GM12874 (cell line): ENCODE results near the gene ZFP92.

Experiments
- TF ChIP-seq, protein P1 (sequence below): IDR thresholded peaks from 2 replicates; pipeline ENCODE4 v1.5.1; 2011; ENCODE audit warnings: low read depth, mild to moderate bottlenecking, control low read depth, low read length, moderate library complexity; ENCODE audit not compliant: insufficient read depth

Gene ZFP92

DNA sequence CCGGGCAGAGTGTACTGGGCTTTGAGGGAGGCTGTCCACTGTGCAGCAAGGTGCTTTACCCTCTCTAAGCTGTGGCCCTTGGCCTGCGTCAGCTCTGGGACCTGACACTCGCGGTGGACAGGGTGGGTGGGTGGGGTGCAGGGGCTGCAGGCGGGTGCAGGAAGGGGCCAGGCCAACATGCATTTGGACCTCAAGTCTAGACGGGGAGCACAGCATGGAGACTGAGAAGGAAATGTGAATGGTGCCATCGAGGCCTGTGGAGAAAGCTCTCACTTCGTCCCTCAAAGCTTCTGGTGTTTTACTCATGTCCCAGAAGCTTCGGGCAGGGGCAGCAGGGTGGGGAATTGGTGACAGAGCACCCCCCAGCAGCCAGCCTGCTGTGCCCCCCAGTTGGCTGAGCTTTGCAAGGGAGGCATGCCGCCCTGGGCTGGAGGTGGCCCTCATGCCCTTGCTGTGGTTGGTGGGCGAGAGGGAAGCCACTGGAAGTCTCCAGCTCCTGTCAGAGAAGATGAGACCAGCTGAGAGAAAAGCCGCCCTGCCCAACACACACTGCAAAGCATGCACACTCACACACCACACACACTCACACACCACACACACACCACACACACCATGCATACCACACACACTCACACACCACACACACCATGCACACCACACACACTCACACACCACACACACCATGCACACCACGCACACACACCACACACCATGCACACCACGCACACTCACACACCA is 22.4 kb upstream of the ZFP92 start:
- TF ChIP-seq, protein P1, sequence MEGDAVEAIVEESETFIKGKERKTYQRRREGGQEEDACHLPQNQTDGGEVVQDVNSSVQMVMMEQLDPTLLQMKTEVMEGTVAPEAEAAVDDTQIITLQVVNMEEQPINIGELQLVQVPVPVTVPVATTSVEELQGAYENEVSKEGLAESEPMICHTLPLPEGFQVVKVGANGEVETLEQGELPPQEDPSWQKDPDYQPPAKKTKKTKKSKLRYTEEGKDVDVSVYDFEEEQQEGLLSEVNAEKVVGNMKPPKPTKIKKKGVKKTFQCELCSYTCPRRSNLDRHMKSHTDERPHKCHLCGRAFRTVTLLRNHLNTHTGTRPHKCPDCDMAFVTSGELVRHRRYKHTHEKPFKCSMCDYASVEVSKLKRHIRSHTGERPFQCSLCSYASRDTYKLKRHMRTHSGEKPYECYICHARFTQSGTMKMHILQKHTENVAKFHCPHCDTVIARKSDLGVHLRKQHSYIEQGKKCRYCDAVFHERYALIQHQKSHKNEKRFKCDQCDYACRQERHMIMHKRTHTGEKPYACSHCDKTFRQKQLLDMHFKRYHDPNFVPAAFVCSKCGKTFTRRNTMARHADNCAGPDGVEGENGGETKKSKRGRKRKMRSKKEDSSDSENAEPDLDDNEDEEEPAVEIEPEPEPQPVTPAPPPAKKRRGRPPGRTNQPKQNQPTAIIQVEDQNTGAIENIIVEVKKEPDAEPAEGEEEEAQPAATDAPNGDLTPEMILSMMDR, result no peak

DNA sequence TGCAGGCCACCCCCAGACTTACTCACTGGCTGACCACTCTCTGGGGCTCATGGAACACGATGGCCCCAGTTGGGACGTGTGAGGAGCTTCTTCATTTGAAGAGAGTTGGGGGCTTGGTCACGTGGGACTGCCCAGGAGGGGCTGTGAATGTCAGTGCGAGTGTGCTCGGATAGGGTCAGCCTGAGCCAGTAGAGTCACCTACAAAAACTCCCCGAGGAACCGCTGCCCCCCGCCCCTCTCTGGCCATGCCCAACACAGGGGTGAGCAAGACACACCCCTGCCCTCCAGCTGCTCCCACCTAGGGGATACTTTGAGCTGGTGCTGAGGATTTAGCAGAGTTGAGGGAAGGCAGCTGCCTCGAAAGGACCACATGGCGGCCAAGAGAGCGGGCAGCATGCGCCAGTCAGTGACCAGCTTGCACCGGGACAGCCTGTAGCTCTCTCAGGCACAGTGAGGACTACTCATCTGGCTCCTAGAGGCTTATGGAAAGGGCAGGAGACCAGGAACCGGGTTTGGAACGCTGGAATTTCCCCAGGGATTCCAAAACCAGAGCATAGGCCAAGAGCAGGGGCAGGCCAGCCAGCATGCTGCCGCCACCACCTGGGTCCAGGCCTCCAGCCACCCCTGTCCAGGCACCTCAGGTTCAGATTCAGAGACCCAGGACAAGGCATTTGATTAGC is 18.5 kb upstream of the ZFP92 start:
- TF ChIP-seq, protein P1, result no peak

DNA sequence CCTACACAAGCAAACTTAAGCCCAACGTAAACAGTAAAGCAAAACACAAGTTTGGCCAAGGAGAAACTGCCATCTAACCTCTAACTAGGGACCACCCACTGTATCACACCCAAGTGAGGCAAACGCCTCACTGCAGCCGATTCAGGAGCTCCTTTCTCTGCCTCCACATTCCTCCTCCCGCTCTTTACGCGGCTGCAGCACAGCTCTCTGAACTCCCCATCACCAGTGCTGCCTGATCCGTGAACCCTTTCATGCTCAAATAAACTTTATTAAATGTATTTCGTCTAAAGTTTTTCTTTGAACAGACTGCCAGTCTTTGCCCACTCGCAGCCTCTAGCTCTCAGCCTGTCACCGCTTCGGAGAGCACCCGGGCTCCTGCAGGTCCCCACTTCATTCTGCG is 16.7 kb upstream of the ZFP92 start:
- TF ChIP-seq, protein P1, result no peak

DNA sequence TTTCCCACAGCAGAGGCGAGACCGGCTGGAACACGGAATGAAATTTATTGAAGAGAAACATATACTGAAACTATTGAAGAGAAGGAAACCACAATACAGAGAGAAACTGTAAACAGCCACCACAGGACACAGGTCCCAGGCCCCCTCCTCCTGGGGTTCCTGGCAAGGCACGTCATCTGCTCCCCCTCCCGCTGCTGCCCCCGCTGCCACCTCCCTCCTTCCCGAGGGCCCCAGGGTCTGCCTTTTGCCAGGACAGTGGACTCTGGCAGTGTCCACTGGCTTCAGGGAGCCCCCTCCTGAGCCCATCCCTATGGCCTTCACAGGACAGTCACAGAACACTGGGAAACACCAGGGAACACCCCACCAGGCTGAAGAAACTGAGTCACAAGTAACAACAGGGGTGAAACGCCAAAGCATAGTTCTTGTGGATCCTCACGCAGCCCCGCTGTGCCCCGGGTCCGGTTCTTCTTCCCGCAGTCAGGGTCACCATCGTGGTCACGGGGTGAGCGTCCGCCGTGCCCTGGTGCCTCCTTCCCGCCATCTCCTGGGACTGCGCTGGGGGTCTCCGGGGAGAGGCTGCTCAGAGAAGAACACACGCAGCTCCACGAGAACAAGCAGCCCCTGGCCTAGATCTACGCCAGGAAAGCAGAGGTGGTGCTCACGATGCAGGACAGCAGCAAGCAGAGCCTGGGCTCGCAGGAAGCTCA is 15.5 kb upstream of the ZFP92 start:
- TF ChIP-seq, protein P1, result no peak

DNA sequence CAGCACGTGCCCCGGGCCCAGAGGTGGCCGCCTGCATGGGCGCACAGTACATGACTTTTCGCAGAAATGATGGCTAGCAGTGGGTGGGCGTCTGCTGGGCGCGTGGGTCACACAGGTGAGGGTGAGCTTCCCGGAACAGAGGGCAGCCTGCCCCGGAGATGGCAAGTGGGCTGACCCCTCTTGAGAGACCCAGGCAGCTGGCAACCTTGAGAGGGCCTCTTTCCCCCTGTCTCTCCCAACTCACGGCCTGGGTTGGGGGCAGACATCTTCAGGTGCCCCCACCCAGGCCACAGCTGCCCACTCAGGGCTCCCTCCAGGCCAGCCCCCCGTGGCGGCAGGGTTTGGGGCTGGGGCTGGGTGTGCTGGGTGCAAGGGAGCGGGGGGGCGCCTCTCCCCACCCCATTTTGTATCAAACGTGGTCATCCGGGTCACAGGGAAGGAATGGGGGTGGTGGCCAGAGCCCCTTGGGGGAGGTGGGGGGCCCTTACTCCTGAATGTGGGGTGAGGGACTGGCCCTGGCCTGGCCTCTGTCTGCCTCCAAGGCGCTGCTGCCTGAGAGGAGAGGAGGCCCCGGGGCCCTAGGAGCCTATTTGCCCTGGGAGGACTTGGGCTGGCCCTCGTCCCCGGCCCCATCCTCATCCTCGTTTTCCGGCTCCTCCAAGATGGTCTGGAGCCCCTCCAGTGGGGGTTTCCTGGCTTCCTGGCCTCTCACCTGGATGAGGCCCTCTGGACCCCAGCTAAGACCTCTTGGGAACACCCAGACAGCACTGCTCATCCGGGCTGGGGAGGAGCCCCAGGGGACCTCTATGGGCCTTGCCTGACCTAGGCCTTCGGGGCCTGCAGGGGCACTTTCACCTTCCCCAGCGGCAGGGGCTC is 14.7 kb upstream of the ZFP92 start:
- TF ChIP-seq, protein P1, result no peak

DNA sequence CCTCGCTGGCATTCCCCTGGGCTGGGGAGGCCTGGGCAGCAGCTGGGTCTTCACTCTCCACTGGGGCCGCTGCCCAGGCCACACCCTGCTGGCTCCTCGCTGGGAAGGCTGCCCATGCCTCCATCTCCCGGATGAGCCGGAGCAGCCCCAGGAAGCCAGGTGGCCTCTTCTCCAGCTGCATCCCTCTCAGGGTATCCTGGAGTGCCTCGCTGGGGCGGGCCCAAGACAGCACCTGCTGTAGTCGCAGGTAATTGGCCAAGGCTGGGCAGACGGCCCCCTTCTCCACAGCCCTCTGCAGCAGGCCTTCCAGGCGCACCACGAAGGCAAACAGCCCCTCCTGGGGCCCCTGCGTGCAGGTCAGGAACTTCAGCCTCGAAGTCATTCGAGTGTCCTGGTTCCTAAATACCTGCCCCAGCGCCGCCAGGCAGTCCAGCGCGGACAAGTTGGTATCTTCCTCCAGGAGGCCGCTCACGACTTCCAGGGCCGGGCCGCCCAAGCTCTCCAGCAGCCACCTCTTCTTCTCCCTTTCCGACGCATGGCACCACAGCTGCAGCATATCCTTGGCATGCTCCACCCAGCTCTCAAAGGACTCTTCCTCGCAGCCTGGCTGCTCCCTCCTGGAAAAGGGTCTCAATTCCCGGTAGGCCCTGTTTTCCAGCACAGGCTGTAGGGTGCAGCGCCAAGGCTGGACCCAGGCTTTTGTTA is 13.9 kb upstream of the ZFP92 start:
- TF ChIP-seq, protein P1, result no peak
